GM21367 (cell line): ENCODE data around the gene CCDC181.
"Not testable (repeated sequence)": the region's sequence is repeated elsewhere in the genome, so short reads cannot be mapped to it uniquely, and the experiment has no call there.

Experiments used
- ATAC-seq: cut with Tn5 transposase; IDR thresholded peaks from one replicate; pipeline ENCODE4 v1.9.1; 2021; ENCODE audit not compliant: unreplicated experiment

CCDC181 gene

DNA sequence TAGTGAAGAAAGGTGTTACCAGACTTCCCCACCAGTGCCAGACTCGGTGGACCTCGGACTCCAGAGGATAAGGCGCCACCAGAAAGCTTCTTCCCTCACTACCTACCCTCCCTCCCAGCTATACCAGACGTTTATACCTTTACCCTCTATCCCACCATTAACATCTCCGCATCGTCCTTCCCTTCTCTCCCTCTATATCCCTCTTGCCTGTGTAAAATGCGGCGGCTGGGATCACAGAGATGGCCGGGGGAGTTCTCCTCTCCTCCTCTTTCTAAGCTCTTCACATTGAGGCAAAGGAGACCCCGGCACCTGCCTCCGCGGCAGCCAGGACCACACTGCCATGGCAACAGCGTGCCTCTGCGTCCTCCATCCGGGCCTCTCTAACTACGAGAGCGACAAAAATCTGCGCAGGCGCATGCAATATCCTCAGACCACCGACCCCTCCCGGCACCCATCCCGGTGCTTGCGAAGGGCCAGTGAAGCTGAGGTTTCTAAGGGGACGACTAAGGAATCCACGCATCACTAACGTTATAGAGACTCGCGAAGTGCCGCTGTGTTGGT, at the start of gene CCDC181:
TSS of gene CCDC181 (minus strand) at position 394 of the 561 bp plus-strand sequence. CDS start 2,547 bp downstream, outside the sequence.
- peak; percentile 74 for ATAC-seq

DNA sequence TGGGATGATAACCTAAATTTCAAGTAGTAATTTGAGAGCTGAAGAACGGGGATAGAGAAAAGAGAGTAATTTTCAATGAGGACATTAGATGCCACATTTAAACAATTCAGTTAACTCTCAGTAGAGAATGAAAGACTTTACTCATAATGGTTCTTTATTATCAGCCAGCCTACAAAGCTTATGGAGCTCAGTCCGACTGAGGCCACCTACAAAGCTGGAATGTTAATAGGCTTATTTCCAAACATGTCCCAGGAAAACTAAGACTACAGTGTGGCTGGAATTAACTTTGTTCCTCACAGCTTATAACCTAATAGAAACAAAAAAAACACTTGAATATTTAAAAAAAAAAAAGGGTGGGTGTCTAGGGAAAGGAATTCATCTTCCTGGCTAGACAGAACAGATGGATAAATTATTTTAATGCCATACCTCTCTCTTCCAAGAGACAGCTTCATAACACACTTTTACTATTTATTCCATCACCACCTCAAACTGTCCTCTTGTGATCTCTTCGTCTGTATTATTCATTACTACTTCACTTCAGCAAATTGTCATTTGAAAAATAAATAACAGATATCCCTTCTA, 48.6 kb upstream of the CCDC181 start:
- no peak for ATAC-seq

DNA sequence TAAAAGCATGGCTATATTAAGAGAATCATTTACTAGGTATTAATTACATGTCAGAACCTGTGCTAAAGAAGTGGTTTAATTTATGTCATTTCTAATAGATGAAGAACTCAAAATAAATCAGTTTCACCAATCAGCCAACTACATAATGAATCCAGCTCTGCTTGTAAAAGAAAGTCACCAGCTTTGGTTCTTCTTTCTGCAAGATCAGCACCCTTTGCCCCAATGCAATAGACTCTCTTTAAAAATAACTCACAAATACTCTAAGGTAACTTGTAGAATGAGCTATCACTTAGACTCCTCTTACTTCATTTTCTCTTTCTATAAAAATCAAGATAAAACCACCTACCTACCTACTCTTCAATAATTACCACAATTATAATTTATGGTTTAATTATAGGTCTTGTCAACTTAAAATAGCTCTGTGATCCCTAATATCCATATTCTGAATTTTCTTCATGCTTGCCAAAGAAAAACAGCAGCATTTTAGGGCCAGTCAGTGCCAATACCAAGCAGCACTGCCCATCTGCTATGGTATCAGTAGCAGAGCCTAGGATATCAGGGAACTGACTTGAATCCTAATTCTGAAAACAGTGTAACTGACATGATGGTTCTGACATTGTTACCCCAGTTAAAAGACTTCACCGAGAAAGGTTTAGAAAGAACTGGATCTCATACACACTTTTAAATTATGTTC, 47.2 kb upstream of the CCDC181 start:
- no peak for ATAC-seq

- ATAC-seq = no peak
Measured at GRCh38 chr1:169473347-169473746, 46.1 kb upstream of the CCDC181 start.

DNA sequence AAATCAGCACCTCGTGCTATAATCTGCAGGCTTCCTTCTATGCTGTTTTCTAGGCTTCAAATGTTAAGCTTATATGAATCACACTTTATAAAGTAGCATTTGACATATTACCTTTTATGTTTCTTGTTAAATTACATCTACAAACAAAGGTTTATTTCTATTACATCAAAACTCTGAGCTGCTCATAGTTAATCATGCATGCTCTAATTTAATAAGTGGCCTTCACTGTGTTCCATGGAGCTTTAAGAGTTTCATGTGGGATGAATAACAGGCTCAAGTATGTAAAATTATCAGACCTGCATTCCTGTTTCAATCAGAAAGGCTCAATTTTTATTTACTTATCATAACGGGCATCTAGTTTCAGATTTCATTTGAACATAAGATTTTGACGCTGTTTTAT, 45.5 kb upstream of the CCDC181 start:
- ATAC-seq = no peak

GRCh38 chr1:169468982-169469381, 41.7 kb upstream of the CCDC181 start:
- ATAC-seq = no peak

GRCh38 chr1:169466259-169467230, 39.3 kb upstream of the CCDC181 start:
- no peak for ATAC-seq

DNA sequence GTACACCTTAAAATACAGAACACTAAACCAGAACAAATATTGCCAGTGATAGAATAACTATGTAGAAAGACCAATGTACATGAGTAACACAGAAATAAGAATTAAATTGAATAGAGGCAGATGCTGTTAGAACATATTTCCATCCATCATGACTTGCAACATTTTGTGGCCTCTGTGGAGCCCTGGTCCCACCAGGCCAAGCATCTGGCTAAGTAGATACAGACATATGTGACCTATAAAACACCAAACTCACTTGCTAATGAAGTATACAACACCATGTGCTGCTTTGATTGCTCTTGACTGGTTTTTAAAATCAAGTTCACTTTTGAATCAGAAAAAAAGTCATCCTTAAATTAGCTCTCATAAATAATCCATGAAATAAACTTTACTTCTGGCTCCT, 38.0 kb upstream of the CCDC181 start:
- no peak for ATAC-seq

- ATAC-seq = no peak
Measured at GRCh38 chr1:169462385-169462784, 35.1 kb upstream of the CCDC181 start.

DNA sequence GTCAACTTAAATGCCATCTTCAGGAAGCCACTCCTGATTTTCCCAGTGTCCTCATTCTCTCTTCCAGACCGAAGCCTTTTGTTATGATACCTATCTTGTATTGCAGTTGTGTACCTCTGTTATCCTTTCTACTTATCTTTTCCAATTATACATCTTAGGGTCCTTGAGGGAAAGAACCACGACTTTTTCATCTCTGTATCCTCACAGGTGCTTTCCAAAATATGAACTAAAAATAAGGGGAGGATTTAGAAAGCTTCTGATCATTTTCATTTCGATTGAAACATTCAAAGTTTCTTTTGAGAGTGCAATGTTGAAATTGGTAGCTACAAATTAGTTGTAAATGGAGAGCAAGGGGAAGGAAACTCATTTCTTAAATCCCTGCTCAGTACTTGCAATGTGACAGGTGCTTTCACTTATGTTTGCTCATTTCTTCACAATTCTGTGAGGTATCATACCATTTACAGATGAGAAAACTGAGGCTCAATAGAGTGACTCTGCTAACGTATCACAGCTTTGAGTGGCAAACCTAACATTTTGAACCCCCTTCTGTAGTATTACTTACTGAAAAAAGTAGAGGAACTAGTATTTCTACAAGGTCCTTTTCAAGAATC, 34.2 kb upstream of the CCDC181 start:
- ATAC-seq = no peak

GRCh38 chr1:169460191-169460833, 33.0 kb upstream of the CCDC181 start:
- ATAC-seq = no peak

DNA sequence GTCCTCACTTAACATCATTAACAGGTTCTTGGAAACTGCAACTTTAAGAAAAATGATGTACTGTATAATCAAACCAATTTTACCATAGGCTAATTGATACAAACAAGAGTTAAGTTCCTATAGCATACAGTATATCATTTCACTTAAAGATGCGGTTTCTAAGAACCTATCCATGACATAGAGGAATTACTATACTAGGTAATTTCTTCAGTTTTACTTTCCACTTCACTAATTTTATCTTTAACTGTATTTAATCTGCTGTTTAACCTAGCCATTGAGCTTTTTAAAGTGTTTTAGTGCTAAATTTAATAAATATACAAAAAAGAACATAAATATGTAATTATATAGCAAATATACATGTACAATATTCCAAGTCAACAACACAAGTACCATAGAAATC, 30.2 kb upstream of the CCDC181 start:
- ATAC-seq = no peak

DNA sequence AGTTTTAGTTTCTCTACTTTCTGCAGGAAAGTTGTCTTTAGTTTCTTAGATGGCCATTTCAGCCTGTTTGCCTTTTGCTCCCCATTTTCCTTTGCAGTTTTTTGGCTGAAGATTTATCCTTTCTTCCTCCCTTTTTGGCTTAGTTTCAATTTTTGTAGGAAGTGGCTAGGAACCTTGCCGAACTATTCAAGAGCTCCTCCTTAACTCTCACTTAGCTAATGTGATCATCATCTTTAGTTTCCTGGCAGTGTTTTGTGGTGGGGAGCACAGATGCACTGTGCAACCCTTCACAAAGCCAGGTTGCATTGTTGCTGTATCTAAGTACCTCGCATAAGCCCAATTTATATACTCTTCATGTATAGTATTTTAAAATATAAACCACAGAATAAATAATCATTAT, 28.8 kb upstream of the CCDC181 start:
- no peak for ATAC-seq

DNA sequence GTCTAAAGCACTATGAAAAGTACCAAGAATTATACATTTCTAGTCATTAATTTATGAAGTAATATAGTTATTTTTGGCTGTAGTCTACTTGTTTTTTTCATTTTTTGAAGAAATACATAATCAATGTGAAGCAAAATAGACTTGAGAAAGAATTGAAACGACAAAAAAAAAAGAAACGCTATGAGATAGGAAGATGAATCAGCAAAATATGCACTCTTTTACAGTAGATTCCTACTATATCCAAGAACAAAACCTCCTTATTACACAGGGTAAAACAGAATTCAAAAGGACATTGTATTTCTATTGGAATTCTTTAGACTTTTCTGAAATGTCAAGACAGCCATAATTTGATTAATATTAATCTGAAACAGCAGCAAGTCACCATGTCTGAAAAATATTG, 25.6 kb upstream of the CCDC181 start:
- ATAC-seq = no peak

GRCh38 chr1:169451218-169451824, 24.0 kb upstream of the CCDC181 start:
- ATAC-seq = no peak

DNA sequence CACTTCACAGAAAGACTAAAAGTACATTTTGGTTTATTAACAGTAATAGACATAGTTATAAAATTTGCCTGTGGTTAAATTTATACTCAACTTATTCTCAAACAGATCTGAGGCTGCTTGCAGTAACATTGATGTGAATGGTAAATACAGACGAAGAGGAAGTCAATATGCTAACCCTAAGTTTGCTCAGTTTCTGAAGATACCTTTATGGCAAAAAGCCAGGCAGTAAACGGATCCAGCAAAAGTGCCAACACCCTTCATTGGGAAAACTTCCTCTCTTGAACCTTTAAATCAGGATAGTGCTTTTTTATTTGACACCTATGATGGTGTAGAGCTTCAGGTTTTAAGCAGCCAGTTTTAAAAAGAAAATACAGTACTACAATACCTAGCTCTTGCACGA, 16.6 kb upstream of the CCDC181 start:
- no peak for ATAC-seq

DNA sequence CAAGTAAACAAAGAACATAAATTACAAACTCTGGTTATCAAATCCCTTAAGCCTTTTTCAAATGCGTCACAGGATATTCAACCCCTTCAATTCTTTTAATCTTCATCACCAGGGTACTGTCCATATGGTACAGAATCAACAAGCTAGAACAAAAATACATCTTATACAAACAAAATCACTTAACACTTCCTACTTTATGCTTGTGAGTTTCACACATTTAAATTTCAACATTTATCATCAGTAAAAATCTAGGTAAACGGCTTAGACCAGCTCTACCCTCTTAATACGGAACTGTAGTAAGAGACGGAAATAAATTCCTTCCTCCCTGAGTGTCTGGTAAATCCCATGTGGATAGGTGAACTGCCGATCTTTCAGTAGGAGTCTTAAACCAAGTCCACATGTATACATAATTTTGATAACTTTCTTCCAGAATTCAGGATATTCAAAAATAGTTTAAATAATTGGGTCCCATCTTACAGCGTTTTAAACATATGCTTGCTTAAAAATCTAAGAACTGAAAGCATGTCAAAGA, 1.0 kb downstream of the CCDC181 start:
- no peak for ATAC-seq

- no peak for ATAC-seq
Measured at GRCh38 chr1:169421309-169421708, 6.0 kb downstream of the CCDC181 start.

DNA sequence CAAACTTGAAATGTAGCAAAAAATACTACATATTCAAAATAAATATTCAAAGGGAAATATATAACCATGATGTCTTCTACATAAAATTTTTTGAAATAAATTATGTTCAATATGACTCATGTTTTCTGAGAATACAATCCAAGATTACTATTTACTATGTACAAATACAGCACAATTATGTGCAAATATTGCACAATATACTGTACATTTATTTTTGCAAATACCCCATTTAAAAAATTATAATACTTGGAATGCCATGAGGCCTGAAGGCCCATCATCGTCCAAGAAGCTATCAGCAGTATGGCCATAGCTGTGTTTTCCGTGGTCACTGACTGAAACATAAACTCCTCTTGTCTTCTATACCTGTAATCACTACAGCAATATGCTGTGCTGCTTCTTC, 12.3 kb downstream of the CCDC181 start:
- no peak for ATAC-seq

DNA sequence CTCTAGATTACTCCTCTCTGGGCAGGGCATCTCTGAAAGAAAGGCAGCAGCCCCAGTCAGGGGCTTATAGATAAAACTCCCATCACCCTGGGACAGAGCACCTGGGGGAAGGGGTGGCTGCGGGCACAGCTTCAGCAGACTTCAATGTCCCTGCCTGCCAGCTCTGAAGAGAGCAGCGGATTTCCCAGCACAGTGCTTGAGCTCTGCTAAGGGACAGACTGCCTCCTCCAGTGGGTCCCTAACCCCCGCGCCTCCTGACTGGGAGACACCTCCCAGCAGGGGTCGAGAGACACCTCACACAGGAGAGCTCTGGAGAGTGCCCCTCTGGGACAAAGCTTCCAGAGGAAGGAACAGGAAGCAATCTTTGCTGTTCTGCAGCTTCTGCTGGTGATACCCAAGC, 18.9 kb downstream of the CCDC181 start:
- ATAC-seq = not testable (repeated sequence)
